Left lung (tissue), 10 donors: ENCODE results near the gene TERB1. TPM values are rescaled to one million over a fixed set of nuclear protein-coding genes. Genes with fewer than 3 reads are reported as not detected.
A peak's percentile ranks its signal among the peaks of the same experiment; 100 is the strongest.

Experiments used
- ATAC-seq: fragments of 200-7000 bp; cut with Tn5 transposase; one replicate; pipeline ENCODE4 v1.9.1; 2020; ENCODE audit warnings: moderate library complexity
- DNase-seq, 4 donors: peaks; one replicate each; pipeline ENCODE4 v3.0.0-alpha.2; 2013 to 2020
- H3K27ac ChIP-seq, 2 donors: fragments of 200-600 bp; sonication (generic) in 1 of 2; one replicate each; pipeline versions ENCODE4 v1.5.0 to v1.8.0; 2020 to 2021
- H3K27me3 ChIP-seq, 2 donors: fragments of 200-600 bp; sonication (generic) in 1 of 2; one replicate each; pipeline versions ENCODE4 v1.5.0 to v1.8.0; 2020 to 2021
- H3K36me3 ChIP-seq, 2 donors: fragments of 200-600 bp; sonication (generic) in 1 of 2; one replicate each; pipeline versions ENCODE4 v1.5.0 to v1.8.0; 2020 to 2021
- H3K4me1 ChIP-seq, 2 donors: fragments of 200-600 bp; one replicate each; pipeline ENCODE4 v1.8.0; 2021
- H3K4me3 ChIP-seq, 2 donors: fragments of 200-600 bp; sonication (generic) in 1 of 2; one replicate each; pipeline versions ENCODE4 v1.5.0 to v1.8.0; 2020 to 2021; ENCODE audit warnings: mild to moderate bottlenecking in 1 of 2
- H3K9me3 ChIP-seq, 2 donors: fragments of 200-600 bp; sonication (generic) in 1 of 2; one replicate each; pipeline versions ENCODE4 v1.5.0 to v1.8.0; 2020 to 2021
- intact Hi-C, 2 donors: fragments of 100-400 bp; cut with DNase I; formaldehyde crosslinking; loops; one replicate each; pipeline versions ENCODE4 v1.11.2 to v1.14.2; 2022
- polyA plus RNA-seq, 6 donors: library from polyadenylated mRNA; unstranded; fragments of 120-200 nt; gene quantifications; one replicate each; pipeline ENCODE4 v1.2.1, GENCODE V29; 2013; ENCODE audit not compliant: insufficient read length in 6 of 6
- total RNA-seq, 2 donors: library from RNA; stranded (reverse); fragmentation: NEBNext Ultra II Directional; extraction: Animal tissue kit (Norgen Biotek cat#: 25700); gene quantifications; one replicate each; pipeline ENCODE4 v1.2.1, GENCODE V29; 2021
- TF ChIP-seq, protein P1 (sequence below), 2 donors: fragments of 200-600 bp; sonication (generic) in 1 of 2; IDR thresholded peaks; one replicate each; pipeline versions ENCODE4 v1.5.0 to v1.8.0; 2021; ENCODE audit warnings: antibody characterized with exemption in 2 of 2
- donor health status: DM: no; HTN: yes; CAD: no.
- donor health status: DM: no; HTN: no; CAD: no.

The TERB1 gene
- total and polyA plus RNA-seq, 8 donors: 0.07 to 0.46 (median 0.13) TPM; not detected in 2

DNA sequence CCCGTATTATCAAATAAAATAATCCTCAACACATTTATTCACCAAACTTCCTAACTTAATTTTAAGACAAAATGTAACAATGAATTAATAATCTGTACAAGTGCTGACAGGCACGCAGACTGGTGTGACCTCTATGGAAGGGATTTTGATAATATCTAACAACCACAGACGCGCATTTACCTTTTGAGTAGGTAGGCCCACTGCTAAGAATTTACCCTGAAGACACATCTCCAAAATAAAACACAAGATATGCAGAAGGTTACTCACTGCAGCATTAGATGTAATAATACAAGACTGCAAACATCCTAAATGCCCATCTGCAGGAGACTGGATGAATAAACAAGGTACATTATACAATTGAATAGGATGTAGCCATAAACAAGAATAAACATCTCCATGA lies 82.1 kb downstream of the TERB1 start:
- H3K27me3 ChIP-seq: no peaks in the 10 kb centered on the region
- no peak overlapping the region for H3K27ac ChIP-seq
- H3K36me3 ChIP-seq: peaks cover 0 to 56% of the 10 kb centered on the region in 2 donors
- no peak for ATAC-seq
- H3K4me1 ChIP-seq: no peaks in the 10 kb centered on the region
- no peaks in the 10 kb centered on the region for H3K9me3 ChIP-seq
- no peak for DNase-seq
- H3K4me3 ChIP-seq: no peak overlapping the region
- intact Hi-C loops: no loop called here
- TF ChIP-seq, protein P1, sequence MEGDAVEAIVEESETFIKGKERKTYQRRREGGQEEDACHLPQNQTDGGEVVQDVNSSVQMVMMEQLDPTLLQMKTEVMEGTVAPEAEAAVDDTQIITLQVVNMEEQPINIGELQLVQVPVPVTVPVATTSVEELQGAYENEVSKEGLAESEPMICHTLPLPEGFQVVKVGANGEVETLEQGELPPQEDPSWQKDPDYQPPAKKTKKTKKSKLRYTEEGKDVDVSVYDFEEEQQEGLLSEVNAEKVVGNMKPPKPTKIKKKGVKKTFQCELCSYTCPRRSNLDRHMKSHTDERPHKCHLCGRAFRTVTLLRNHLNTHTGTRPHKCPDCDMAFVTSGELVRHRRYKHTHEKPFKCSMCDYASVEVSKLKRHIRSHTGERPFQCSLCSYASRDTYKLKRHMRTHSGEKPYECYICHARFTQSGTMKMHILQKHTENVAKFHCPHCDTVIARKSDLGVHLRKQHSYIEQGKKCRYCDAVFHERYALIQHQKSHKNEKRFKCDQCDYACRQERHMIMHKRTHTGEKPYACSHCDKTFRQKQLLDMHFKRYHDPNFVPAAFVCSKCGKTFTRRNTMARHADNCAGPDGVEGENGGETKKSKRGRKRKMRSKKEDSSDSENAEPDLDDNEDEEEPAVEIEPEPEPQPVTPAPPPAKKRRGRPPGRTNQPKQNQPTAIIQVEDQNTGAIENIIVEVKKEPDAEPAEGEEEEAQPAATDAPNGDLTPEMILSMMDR (IDR thresholded peaks at IDR 0.05): no peak

DNA sequence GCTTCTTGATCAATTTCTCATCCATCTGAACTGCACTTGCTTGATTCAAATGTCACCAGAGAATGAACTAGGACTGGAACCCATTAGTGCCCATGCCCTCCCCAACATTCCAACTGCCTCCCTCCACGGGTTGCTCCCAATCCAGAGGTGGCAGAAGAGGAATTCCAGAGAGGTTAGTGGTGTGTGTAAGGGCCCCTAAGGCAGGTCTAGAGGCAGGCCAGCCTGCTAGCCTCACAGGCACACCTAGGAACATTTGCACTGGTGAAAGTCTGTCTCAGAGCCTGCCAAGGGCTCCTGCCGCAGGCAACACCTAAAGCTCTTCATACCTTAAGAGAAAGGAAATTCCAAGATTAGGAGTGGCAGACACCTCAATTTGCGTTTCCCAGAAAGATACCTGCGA lies 83.6 kb downstream of the TERB1 start:
- DNase-seq (no peak), ATAC-seq (peak; percentile 95)
- no peaks in the 10 kb centered on the region for H3K9me3 ChIP-seq
- intact Hi-C loops: no loop called here
- no peaks in the 10 kb centered on the region for H3K27me3 ChIP-seq
- H3K36me3 ChIP-seq: peaks cover 0 to 41% of the 10 kb centered on the region in 2 donors
- TF ChIP-seq, protein P1 (IDR thresholded peaks at IDR 0.05): no peak
- H3K4me3 ChIP-seq: no peak overlapping the region
- peak overlapping the region in 1 of 2 donors; percentile 23 for H3K27ac ChIP-seq
- H3K4me1 ChIP-seq: no peaks in the 10 kb centered on the region

DNA sequence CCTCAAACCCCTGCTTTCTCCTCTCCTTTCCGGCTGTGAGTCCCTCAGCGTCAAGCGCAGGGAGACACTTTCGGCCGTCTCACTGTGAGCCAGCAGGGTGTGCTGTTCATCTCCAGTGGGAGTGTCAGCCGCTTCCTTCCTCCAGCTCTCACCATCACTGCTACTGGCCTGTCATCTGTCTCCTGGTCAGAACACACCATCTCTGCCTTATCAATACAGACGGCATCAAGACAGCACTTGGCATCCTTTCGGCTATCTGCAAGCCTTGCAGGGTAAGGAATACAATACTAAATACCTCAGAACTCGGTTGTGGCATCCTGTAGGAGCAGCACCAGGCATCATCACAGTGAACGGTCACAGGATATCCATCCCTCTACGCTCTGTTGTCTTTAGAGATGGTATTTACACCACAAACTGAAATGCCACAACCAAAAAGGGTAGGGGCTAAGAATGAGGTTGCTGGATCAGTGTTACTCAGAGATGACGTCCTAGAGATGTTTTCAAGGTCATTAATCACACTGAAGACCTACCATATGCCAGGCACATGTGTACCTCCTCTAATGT lies 84.2 kb downstream of the TERB1 start:
- no peaks in the 10 kb centered on the region for H3K9me3 ChIP-seq
- peaks cover 0 to 35% of the 10 kb centered on the region in 2 donors for H3K36me3 ChIP-seq
- intact Hi-C loops: no loop called here
- no peaks in the 10 kb centered on the region for H3K4me1 ChIP-seq
- peak; percentile 64 for ATAC-seq
- H3K4me3 ChIP-seq: no peak overlapping the region
- H3K27me3 ChIP-seq: no peaks in the 10 kb centered on the region
- TF ChIP-seq, protein P1 (IDR thresholded peaks at IDR 0.05): peak; percentile 28 to 43
- DNase-seq: peak in 1 of 4 donors; percentile 31
- peak overlapping the region in 1 of 2 donors; percentile 23 for H3K27ac ChIP-seq

DNA sequence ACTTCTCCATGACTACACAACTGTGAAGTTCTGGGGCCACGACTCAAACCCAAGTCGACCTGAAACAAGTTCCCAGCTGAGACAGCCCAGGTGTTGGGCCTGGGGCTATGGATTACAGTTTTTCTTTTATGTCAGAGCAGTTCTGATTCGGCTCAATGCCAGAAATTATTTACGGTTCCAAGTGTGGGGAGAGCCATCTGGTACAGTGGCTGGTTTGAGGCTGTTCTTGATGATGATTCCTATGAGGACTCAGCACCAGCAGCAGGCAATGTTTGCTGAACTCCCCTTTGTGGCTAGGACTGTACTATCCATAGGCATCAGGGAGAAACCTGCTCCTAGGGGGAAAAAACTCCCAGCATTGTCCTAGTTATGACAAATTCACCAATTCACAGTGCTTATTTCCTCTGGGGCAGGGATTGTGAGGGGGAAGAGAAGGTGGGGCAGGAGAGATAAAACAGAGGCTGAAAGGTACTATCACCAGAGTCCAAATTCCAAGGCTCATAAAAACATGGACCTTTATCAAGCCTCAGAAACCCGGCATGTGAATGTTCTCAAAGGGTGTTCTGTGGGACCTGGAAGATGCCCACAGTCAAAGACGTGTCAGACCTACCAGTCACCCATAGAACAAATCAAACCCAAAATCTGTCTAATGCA lies 86.6 kb downstream of the TERB1 start:
- Histone ChIP-seq H3K4me1 (no peaks in the 10 kb centered on the region), H3K27me3 (no peaks in the 10 kb centered on the region), H3K9me3 (no peaks in the 10 kb centered on the region), H3K4me3 (no peak overlapping the region), H3K27ac (no peak overlapping the region), H3K36me3 (peaks cover 0 to 21% of the 10 kb centered on the region in 2 donors)
- TF ChIP-seq, protein P1 (IDR thresholded peaks at IDR 0.05): no peak
- intact Hi-C loops: no loop called here
- no peak for ATAC-seq
- no peak for DNase-seq

DNA sequence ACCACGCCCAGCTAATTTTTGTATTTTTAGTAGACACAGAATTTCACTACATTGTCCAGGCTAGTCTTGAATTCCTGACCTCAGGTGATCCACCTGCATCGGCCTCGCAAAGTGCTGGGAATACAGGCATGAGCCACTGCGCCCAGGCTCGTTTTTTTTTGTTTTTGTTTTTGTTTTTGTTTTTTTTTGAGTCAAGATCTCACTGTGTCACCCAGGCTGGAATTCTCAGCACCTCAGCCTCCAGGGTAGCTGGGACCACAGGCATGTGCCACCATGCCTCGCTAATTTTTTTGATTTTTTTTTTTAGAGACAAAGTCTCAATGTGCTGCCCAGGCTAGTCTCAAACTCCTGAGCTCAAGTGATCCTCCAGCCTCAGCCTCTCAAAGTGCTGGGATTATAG lies 87.3 kb downstream of the TERB1 start:
- H3K4me3 ChIP-seq: no peak overlapping the region
- intact Hi-C loops: no loop called here
- DNase-seq (no peak), ATAC-seq (no peak)
- no peaks in the 10 kb centered on the region for H3K9me3 ChIP-seq
- TF ChIP-seq, protein P1 (IDR thresholded peaks at IDR 0.05): no peak
- H3K27me3 ChIP-seq: no peaks in the 10 kb centered on the region
- peaks cover 0 to 16% of the 10 kb centered on the region in 2 donors for H3K36me3 ChIP-seq
- H3K27ac ChIP-seq: no peak overlapping the region
- no peaks in the 10 kb centered on the region for H3K4me1 ChIP-seq
